Naive B cell (primary cell): ENCODE results near the gene CBLL2. TPM values are rescaled to one million over a fixed set of nuclear protein-coding genes. Genes with fewer than 3 reads are reported as not detected.

ENCODE experiments used
- ATAC-seq, 2 donors: fragments of 150-1000 bp; cut with Tn5 transposase; 2 replicates each; pipeline ENCODE4 v1.10.0; 2021; ENCODE audit warnings: low read depth in 2 of 2, mild to moderate bottlenecking in 2 of 2, moderate library complexity in 2 of 2
- DNase-seq: peaks from one replicate; pipeline ENCODE4 v3.0.0; 2022
- H3K27ac Mint-ChIP-seq, 6 donors: one replicate each; pipeline ENCODE4 v1.8.0; 2020 to 2022; ENCODE audit warnings: mild to moderate bottlenecking in 6 of 6, mixed read lengths in 6 of 6, moderate library complexity in 5 of 6, inconsistent platforms in 2 of 6
- H3K27me3 Mint-ChIP-seq, 3 donors: one replicate each; pipeline ENCODE4 v1.8.0; 2021 to 2022; ENCODE audit warnings: mixed read lengths in 3 of 3, mild to moderate bottlenecking in 1 of 3
- H3K36me3 Mint-ChIP-seq, 2 donors: one replicate each; pipeline ENCODE4 v1.8.0; 2020 to 2022; ENCODE audit warnings: mixed read lengths in 2 of 2, inconsistent platforms in 1 of 2, mild to moderate bottlenecking in 1 of 2
- H3K4me1 Mint-ChIP-seq, 3 donors: one replicate each; pipeline ENCODE4 v1.8.0; 2020 to 2022; ENCODE audit warnings: mixed read lengths in 3 of 3, inconsistent platforms in 1 of 3, mild to moderate bottlenecking in 1 of 3, moderate library complexity in 1 of 3
- H3K4me3 Mint-ChIP-seq, 8 donors: one replicate each; pipeline ENCODE4 v1.8.0; 2020 to 2022; ENCODE audit warnings: mild to moderate bottlenecking in 8 of 8, mixed read lengths in 8 of 8, moderate library complexity in 8 of 8, inconsistent platforms in 2 of 8
- H3K9me3 Mint-ChIP-seq, 7 donors: one replicate each; pipeline ENCODE4 v1.8.0; 2020 to 2022; ENCODE audit warnings: mixed read lengths in 7 of 7, mild to moderate bottlenecking in 5 of 7, inconsistent platforms in 2 of 7, moderate library complexity in 1 of 7
- polyA plus RNA-seq, 6 donors: library from polyadenylated mRNA; unstranded; fragments of 300-500 nt; fragmentation: Illumina TruSeq; gene quantifications; one replicate each; pipeline ENCODE4 v1.2.3, GENCODE V29; 2021; ENCODE audit warnings: low read depth in 6 of 6

The CBLL2 gene
- polyA plus RNA-seq, 6 donors from 2014 or later, result not detected

DNA sequence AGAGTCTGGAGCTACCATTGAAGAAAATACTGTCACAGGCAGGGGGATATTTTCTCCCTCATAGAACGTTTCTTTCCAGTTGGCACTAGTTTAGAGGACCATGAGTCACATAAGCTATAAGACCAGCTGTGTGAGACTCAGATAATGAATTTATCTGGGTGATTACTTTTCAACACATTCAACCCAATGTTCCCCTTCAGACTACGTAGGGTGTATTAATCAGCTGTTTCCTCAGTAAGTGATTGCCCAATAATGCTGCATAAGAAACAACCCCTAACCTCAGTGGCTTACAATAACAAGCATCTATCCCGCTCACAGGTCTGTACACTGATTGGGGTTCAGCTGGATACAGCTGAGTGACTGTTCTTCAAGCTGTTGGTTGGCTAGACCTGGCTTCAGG lies 38.1 kb downstream of the CBLL2 start:
- ATAC-seq (no peak), DNase-seq (no peak)
- Mint-ChIP-seq H3K4me3 (no peak overlapping the region), H3K9me3 (peaks cover 0 to 5% (median 0%) of the 10 kb centered on the region in 7 donors), H3K27ac (no peak overlapping the region), H3K36me3 (no peaks in the 10 kb centered on the region), H3K27me3 (peaks cover 7 to 19% (median 9%) of the 10 kb centered on the region in 3 donors), H3K4me1 (no peaks in the 10 kb centered on the region)

DNA sequence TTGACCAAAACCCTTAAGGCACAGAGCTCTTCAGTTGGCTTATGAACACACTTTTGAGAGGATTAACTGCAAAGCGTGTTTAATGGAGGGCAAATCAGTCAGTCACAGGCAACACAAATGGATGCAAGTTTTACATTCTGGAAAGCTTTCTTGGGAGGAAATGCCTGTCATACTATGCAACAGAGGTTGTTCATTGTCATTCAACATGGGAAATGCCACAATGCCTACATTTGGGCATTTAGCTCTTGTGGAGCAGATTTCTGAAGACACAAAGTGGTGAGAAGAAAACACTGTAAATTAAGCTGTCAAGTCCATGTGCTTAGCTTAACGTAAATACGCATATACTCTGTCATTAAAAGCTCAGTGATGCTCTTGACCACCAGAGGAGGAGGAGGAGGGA lies 41.1 kb downstream of the CBLL2 start:
- H3K27me3 Mint-ChIP-seq, result peaks cover 5 to 18% (median 9%) of the 10 kb centered on the region in 3 donors
- ATAC-seq, result no peak

DNA sequence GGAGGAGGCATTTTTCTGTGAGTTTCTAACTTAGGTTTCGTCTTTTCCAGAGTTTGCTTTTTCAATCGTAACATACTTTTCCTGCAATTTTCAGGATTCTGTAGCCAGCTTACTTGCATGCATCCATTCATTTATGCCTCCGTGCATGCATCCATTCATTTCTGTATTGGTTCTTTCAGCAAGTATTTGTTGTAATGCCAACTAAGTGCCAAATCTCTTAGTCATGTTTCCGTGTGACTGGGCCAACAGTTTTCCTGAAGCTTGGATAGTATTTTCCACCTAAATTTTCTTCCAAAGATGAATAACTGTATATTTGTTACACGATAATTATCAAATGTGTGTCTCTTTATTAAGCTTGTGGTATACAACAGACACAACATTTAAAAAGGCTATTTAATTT lies 41.5 kb downstream of the CBLL2 start:
- H3K4me1 Mint-ChIP-seq, result no peaks in the 10 kb centered on the region
- peaks cover 0 to 3% (median 0%) of the 10 kb centered on the region in 7 donors for H3K9me3 Mint-ChIP-seq
- DNase-seq, result no peak
- H3K27me3 Mint-ChIP-seq, result peaks cover under 1 to 13% (median 9%) of the 10 kb centered on the region in 3 donors
- H3K27ac Mint-ChIP-seq, result no peak overlapping the region
- H3K36me3 Mint-ChIP-seq, result no peaks in the 10 kb centered on the region
- H3K4me3 Mint-ChIP-seq, result no peak overlapping the region
- no peak for ATAC-seq

More for the DNA sequence above, 41.1 kb downstream of the CBLL2 start:
- Mint-ChIP-seq H3K4me3 (no peak overlapping the region), H3K4me1 (no peaks in the 10 kb centered on the region), H3K9me3 (peaks cover 0 to 4% (median 0%) of the 10 kb centered on the region in 7 donors), H3K36me3 (no peaks in the 10 kb centered on the region), H3K27ac (no peak overlapping the region)
- no peak for DNase-seq

DNA sequence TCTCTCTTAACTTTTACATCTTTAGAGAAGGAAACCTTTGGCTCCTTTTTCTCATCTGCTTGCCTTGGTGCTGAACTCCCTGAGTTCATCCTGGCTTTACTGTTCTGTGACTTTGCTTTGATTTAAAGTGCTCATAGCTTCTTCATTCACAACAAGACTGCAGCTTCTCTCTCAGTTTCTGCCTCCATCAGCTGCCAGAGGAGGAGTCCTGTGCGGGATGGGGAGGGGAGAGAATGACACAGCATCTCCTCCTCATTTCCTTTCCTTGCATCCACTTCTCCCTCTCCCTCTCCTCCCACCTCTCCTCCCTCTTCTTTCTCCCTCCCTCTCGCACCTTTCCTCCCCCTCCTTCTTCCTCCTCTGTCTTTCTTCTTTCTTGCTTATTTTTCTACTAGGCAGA lies 42.0 kb downstream of the CBLL2 start:
- H3K4me1 Mint-ChIP-seq, result no peaks in the 10 kb centered on the region
- peaks cover 0 to 10% (median 9%) of the 10 kb centered on the region in 3 donors for H3K27me3 Mint-ChIP-seq
- no peak for DNase-seq
- ATAC-seq, result no peak
- no peak overlapping the region for H3K4me3 Mint-ChIP-seq
- no peaks in the 10 kb centered on the region for H3K36me3 Mint-ChIP-seq
- no peak overlapping the region for H3K27ac Mint-ChIP-seq
- H3K9me3 Mint-ChIP-seq, result peaks cover 0 to 3% (median 0%) of the 10 kb centered on the region in 7 donors

DNA sequence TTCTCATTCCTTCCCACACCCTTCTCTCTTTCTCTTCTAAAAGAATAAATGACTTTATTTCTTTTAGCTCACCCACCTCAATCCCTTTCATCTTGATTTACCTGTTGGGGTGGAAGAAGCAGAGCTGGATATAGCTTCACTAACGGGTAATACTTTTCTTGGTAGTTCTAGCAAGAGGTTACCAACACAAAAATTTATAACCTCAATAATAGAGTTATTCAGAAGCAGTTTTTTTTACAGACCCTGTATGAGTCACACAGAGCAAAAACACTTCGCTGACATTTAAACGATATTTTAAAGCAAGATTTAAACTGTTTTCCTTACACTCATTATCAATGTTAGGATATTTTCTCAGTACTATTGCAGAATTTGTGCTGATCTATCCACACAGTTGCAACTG lies 42.4 kb downstream of the CBLL2 start:
- H3K36me3 Mint-ChIP-seq, result no peaks in the 10 kb centered on the region
- H3K9me3 Mint-ChIP-seq, result peaks cover 0 to 3% (median 0%) of the 10 kb centered on the region in 7 donors
- no peak overlapping the region for H3K4me3 Mint-ChIP-seq
- no peak overlapping the region for H3K27ac Mint-ChIP-seq
- DNase-seq, result no peak
- ATAC-seq, result no peak
- H3K4me1 Mint-ChIP-seq, result no peaks in the 10 kb centered on the region
- H3K27me3 Mint-ChIP-seq, result peaks cover 0 to 10% (median 9%) of the 10 kb centered on the region in 3 donors

DNA sequence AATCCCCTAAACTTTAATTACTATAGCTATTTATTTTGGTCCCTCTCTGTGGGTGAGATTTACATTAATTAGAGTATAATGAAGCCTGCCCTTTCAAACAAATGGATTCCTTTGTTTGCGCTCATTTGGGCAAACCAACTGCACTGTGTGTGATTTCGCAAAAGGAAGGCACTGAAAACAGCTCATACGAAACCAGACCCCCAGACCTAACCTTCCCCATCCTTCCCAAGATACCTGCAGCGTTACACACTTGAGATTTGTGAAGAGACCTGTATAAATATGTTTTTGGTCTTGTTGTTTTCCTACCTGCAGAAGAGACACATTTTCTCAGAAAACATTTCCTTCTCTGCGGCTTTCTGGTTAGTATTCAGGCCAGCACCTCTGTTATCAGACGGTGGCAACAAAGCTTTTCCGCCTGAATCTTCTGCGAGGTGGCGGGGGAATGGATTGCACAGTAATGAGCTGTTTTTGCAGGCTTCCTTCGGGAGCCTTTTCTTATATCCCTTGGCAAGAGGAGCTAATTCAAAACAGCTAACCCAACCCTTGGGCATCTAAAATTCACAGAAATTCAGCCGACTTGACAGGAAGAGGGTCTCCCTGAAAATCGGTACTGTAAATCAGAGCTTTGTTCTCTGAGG lies 47.6 kb downstream of the CBLL2 start:
- H3K9me3 Mint-ChIP-seq, result peaks cover 0 to 6% (median 0%) of the 10 kb centered on the region in 7 donors
- H3K36me3 Mint-ChIP-seq, result no peaks in the 10 kb centered on the region
- no peak overlapping the region for H3K27ac Mint-ChIP-seq
- no peaks in the 10 kb centered on the region for H3K4me1 Mint-ChIP-seq
- no peak overlapping the region for H3K4me3 Mint-ChIP-seq
- DNase-seq, result no peak
- peaks cover 4 to 15% (median 12%) of the 10 kb centered on the region in 3 donors for H3K27me3 Mint-ChIP-seq
- no peak for ATAC-seq

DNA sequence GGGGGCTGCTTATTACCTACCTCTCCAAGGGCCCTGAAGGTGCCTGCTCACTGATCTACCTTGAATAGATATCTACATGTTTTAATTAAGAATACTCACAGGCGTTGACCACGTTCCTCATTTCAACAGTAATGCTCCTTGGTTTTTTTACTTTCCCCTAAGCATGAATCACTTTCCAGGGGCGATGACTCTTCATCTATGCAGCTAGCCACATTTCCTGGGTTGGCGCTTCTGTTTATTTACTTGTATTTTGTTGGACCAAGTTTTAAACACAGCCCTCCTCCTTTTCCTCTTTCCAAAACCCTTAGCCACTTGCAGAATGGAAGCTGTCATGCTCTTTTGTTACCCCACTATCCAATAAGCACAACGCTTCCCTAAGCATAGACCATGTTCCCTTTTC lies 50.8 kb downstream of the CBLL2 start:
- Mint-ChIP-seq H3K4me3 (no peak overlapping the region), H3K36me3 (no peaks in the 10 kb centered on the region), H3K4me1 (no peaks in the 10 kb centered on the region)

More for the DNA sequence above, 50.8 kb downstream of the CBLL2 start:
- Mint-ChIP-seq H3K27me3 (peaks cover 4 to 19% (median 15%) of the 10 kb centered on the region in 3 donors), H3K27ac (no peak overlapping the region), H3K9me3 (peaks cover 0 to 9% (median 5%) of the 10 kb centered on the region in 7 donors)
- ATAC-seq (no peak), DNase-seq (no peak)

Other genes starting within 250 kb of the CBLL2 start
- under 1 TPM in 4 of 6 donors, not detected in 2; 0.06 to 0.55 (median 0.18) TPM for gene PHEX, start 240.6 kb upstream of the CBLL2 start, polyA plus RNA-seq